CD4-positive, CD25-positive, alpha-beta regulatory T cell (primary cell): Measurements from ENCODE around the gene SCEL. TPM values are rescaled to one million over a fixed set of nuclear protein-coding genes. Genes with fewer than 3 reads are reported as not detected.
"Not testable (repeated sequence)": the region's sequence is repeated elsewhere in the genome, so short reads cannot be mapped to it uniquely, and the experiment has no call there.

Experiments
- ATAC-seq, 2 donors: fragments of 150-1000 bp; cut with Tn5 transposase; one replicate each; pipeline ENCODE4 v1.10.0; 2021; ENCODE audit warnings: low read depth in 2 of 2, moderate number of reproducible peaks in 2 of 2, moderate library complexity in 1 of 2
- DNase-seq, 3 donors: peaks; one replicate each; pipeline versions ENCODE4 v3.0.0 to v3.0.0-alpha.2; 2012 to 2022; ENCODE audit warnings: mixed read lengths in 1 of 3
- H3K27ac ChIP-seq: one replicate; pipeline ENCODE4 v1.7.0; 2013; ENCODE audit warnings: mild to moderate bottlenecking, low read length; ENCODE audit not compliant: insufficient read depth, poor library complexity, severe bottlenecking
- H3K27me3 ChIP-seq: one replicate; pipeline ENCODE4 v1.7.0; 2013; ENCODE audit warnings: low read length; ENCODE audit not compliant: control insufficient read depth, insufficient read depth
- H3K36me3 ChIP-seq: one replicate; pipeline ENCODE4 v1.7.0; 2013; ENCODE audit warnings: mild to moderate bottlenecking, low read length, moderate library complexity; ENCODE audit not compliant: control insufficient read depth, insufficient read depth
- H3K4me1 ChIP-seq: 2 replicates; pipeline ENCODE4 v1.7.0; 2013; ENCODE audit warnings: mild to moderate bottlenecking, low read length; ENCODE audit not compliant: insufficient read depth, control insufficient read depth, poor library complexity, severe bottlenecking
- H3K4me3 ChIP-seq: one replicate; pipeline ENCODE4 v1.7.0; 2013; ENCODE audit warnings: low read depth, mild to moderate bottlenecking, low read length, moderate library complexity
- H3K9me3 ChIP-seq, 2 experiments: 1 replicate in 1 of 2; 2 replicates in 1 of 2; pipeline ENCODE4 v1.7.0; 2013; ENCODE audit warnings: low read length in 2 of 2, mild to moderate bottlenecking in 1 of 2, moderate library complexity in 1 of 2; ENCODE audit not compliant: control insufficient read depth in 2 of 2
- H3K27ac Mint-ChIP-seq, 3 donors: one replicate each; pipeline ENCODE4 v1.8.0; 2020 to 2022; ENCODE audit warnings: mild to moderate bottlenecking in 3 of 3, mixed read lengths in 3 of 3, moderate library complexity in 2 of 3
- H3K27me3 Mint-ChIP-seq: one replicate; pipeline ENCODE4 v1.8.0; 2022; ENCODE audit warnings: mild to moderate bottlenecking, mixed read lengths
- H3K36me3 Mint-ChIP-seq: one replicate; pipeline ENCODE4 v1.8.0; 2020; ENCODE audit warnings: mixed read lengths
- H3K4me1 Mint-ChIP-seq, 4 donors: one replicate each; pipeline ENCODE4 v1.8.0; 2020 to 2022; ENCODE audit warnings: mixed read lengths in 4 of 4, mild to moderate bottlenecking in 1 of 4
- H3K4me3 Mint-ChIP-seq, 4 donors: one replicate each; pipeline ENCODE4 v1.8.0; 2020 to 2022; ENCODE audit warnings: mild to moderate bottlenecking in 4 of 4, mixed read lengths in 4 of 4, moderate library complexity in 3 of 4
- H3K9me3 Mint-ChIP-seq, 7 donors: one replicate each; pipeline ENCODE4 v1.8.0; 2020 to 2022; ENCODE audit warnings: mixed read lengths in 7 of 7, mild to moderate bottlenecking in 3 of 7, moderate library complexity in 2 of 7
- polyA plus RNA-seq, 4 donors: library from polyadenylated mRNA; unstranded; fragments of 300-500 nt; fragmentation: Illumina TruSeq; gene quantifications; one replicate each; pipeline ENCODE4 v1.2.3, GENCODE V29; 2021
- total RNA-seq: library from RNA; stranded (reverse); gene quantifications from one replicate; pipeline ENCODE4 v1.2.3, GENCODE V29; 2022

SCEL gene
- total and polyA plus RNA-seq, 5 donors from 2014 or later: not detected

GRCh38 chr13:77637588-77637987 is 102.1 kb downstream of the SCEL start:
- Mint-ChIP-seq H3K9me3 (no peaks in the 10 kb centered on the region), H3K27ac (peak overlapping the region in 1 of 3 donors; percentile 26), H3K27me3 (peaks cover 5% of the 10 kb centered on the region), H3K4me1 (no peaks in the 10 kb centered on the region), H3K36me3 (no peaks in the 10 kb centered on the region), H3K4me3 (no peak overlapping the region)
- ATAC-seq (no peak), DNase-seq (no peak)
- no peaks in the 10 kb centered on the region for H3K36me3 ChIP-seq
- H3K27ac ChIP-seq: no peak overlapping the region
- H3K27me3 ChIP-seq: peaks cover 5% of the 10 kb centered on the region
- H3K9me3 ChIP-seq: no peaks in the 10 kb centered on the region
- no peaks in the 10 kb centered on the region for H3K4me1 ChIP-seq
- no peak overlapping the region for H3K4me3 ChIP-seq

- H3K9me3 ChIP-seq: no peaks in the 10 kb centered on the region
- H3K9me3 Mint-ChIP-seq: peaks cover 0 to 11% (median 4%) of the 10 kb centered on the region in 7 donors
- no peak overlapping the region for H3K4me3 ChIP-seq
- no peak for DNase-seq
- no peaks in the 10 kb centered on the region for H3K4me1 ChIP-seq
- H3K27me3 ChIP-seq: peaks cover 6% of the 10 kb centered on the region
- no peaks in the 10 kb centered on the region for H3K4me1 Mint-ChIP-seq
- peak overlapping the region in 1 of 4 donors; percentile 1 for H3K4me3 Mint-ChIP-seq
- H3K36me3 Mint-ChIP-seq: peaks cover 5% of the 10 kb centered on the region
- no peak for ATAC-seq
- H3K27me3 Mint-ChIP-seq: peaks cover 26% of the 10 kb centered on the region
- H3K27ac Mint-ChIP-seq: no peak overlapping the region
- H3K27ac ChIP-seq: no peak overlapping the region
- no peaks in the 10 kb centered on the region for H3K36me3 ChIP-seq
Measured at GRCh38 chr13:77650409-77650808, 114.9 kb downstream of the SCEL start.

GRCh38 chr13:77653301-77653700 is 117.8 kb downstream of the SCEL start:
- peaks cover 25% of the 10 kb centered on the region for H3K27me3 Mint-ChIP-seq
- H3K36me3 ChIP-seq: no peaks in the 10 kb centered on the region
- H3K27ac ChIP-seq: no peak overlapping the region
- peaks cover 6% of the 10 kb centered on the region for H3K27me3 ChIP-seq
- no peak overlapping the region for H3K4me3 ChIP-seq
- H3K4me1 Mint-ChIP-seq: no peaks in the 10 kb centered on the region
- no peak overlapping the region for H3K27ac Mint-ChIP-seq
- DNase-seq (no peak), ATAC-seq (no peak)
- H3K4me1 ChIP-seq: no peaks in the 10 kb centered on the region
- no peaks in the 10 kb centered on the region for H3K9me3 ChIP-seq
- H3K4me3 Mint-ChIP-seq: no peak overlapping the region
- H3K9me3 Mint-ChIP-seq: peaks cover 0 to 10% (median 4%) of the 10 kb centered on the region in 7 donors
- H3K36me3 Mint-ChIP-seq: peaks cover 5% of the 10 kb centered on the region

DNA sequence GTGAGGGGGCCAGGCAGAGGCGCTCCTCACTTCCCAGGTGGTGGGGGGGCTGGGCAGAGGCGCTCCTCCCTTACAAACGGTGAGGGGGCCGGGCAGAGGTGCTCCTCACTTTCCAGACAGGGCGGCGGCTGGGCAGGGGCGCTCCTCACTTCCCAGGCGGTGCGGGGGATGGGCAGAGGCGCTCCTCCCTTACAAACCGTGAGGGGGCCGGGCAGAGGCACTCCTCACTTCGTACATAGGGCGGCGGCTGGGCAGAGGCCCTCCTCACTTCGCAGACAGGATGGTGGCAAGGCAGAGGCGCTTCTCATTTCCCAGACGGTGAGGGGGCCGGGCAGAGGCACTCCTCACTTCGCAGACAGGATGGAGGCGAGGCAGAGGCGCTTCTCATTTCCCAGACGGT is 124.5 kb downstream of the SCEL start:
- not testable (repeated sequence) for H3K27me3 ChIP-seq, H3K4me3 Mint-ChIP-seq, H3K9me3 ChIP-seq, DNase-seq, H3K27ac Mint-ChIP-seq, H3K4me3 ChIP-seq, H3K27ac ChIP-seq, H3K4me1 Mint-ChIP-seq, H3K4me1 ChIP-seq, ATAC-seq, H3K9me3 Mint-ChIP-seq, H3K36me3 ChIP-seq, H3K36me3 Mint-ChIP-seq
- H3K27me3 Mint-ChIP-seq: peaks cover 18% of the 10 kb centered on the region

DNA sequence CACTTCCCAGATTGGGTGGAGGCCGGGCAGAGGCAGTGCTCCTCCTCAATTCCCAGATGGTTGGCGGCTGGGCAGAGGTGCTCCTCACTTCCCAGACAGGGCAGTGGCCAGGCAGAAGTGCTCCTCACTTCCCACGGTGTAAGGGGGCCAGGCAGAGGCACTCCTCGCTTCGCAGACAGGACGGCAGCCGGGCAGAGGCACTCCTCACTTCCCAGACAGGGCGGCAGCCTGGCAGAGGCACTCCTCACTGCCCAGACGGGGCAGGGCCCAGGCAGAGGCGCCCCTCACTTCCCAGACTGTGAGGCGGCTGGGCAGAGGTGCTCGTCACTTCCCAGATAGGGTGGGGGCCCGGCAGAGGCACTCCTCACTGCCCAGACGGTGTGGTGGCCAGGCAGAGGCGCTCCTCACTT is 125.3 kb downstream of the SCEL start:
- H3K4me1 ChIP-seq: no peaks in the 10 kb centered on the region
- no peak overlapping the region for H3K4me3 Mint-ChIP-seq
- DNase-seq: no peak
- no peaks in the 10 kb centered on the region for H3K4me1 Mint-ChIP-seq
- no peaks in the 10 kb centered on the region for H3K36me3 Mint-ChIP-seq
- no peaks in the 10 kb centered on the region for H3K27me3 ChIP-seq
- H3K27ac ChIP-seq: no peak overlapping the region
- H3K9me3 Mint-ChIP-seq: peaks cover 0 to 3% (median 0%) of the 10 kb centered on the region in 7 donors
- no peak overlapping the region for H3K27ac Mint-ChIP-seq
- no peak for ATAC-seq
- no peaks in the 10 kb centered on the region for H3K36me3 ChIP-seq
- H3K4me3 ChIP-seq: no peak overlapping the region
- peaks cover 15% of the 10 kb centered on the region for H3K27me3 Mint-ChIP-seq
- no peaks in the 10 kb centered on the region for H3K9me3 ChIP-seq

DNA sequence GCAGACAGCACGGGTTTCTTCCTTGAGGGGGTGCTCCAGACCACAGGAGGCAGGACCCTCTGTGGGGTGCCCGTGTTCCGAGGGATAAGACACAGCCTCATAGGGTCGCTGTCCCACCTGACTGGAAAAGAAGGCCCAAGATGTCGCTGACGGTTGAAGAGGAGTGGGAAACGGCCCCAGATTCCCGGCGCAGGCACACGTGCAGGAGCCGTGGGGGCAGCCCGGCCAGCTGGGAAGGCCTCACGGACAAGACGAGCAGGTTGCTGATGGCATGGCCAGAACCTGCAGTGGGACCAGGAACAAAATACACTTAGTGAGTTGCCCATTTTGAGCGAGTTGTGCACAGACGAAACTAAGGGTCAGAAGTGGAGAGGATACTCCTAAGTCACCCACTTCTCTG is 126.8 kb downstream of the SCEL start:
- DNase-seq, ATAC-seq, H3K4me3 Mint-ChIP-seq, H3K4me1 Mint-ChIP-seq, H3K36me3 ChIP-seq, H3K9me3 Mint-ChIP-seq, H3K9me3 ChIP-seq, H3K4me3 ChIP-seq, H3K27ac ChIP-seq, H3K27me3 Mint-ChIP-seq, H3K36me3 Mint-ChIP-seq, H3K27me3 ChIP-seq, H3K27ac Mint-ChIP-seq, H3K4me1 ChIP-seq: not testable (repeated sequence)

DNA sequence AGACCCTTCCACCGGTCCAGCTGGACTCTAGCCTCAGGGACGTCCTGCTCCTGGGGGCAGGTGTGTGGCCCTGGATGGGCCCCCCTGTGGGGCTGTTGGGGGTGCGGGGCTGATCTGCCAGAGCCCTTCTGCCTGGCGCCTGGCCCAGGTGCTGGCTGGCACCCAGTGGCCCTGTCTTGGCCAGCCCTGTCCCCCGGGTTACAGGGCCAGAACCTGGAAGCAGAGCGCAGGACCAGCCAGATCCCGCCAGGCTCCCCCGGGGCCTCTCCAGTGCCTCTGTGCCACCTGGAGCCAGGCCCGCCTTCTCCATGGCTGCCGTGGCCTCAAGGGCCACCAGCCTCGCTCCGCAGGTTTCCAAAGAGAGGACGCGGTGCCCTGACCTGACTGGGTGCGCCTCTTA is 127.3 kb downstream of the SCEL start:
- not testable (repeated sequence) for H3K4me1 ChIP-seq, H3K4me1 Mint-ChIP-seq, H3K36me3 ChIP-seq, H3K27ac ChIP-seq, H3K9me3 ChIP-seq, H3K36me3 Mint-ChIP-seq, H3K4me3 ChIP-seq, ATAC-seq, H3K9me3 Mint-ChIP-seq, H3K27ac Mint-ChIP-seq, DNase-seq, H3K27me3 Mint-ChIP-seq, H3K27me3 ChIP-seq, H3K4me3 Mint-ChIP-seq

GRCh38 chr13:77674852-77675251 is 139.3 kb downstream of the SCEL start:
- H3K4me1 ChIP-seq: no peaks in the 10 kb centered on the region
- peaks cover 0 to 2% of the 10 kb centered on the region in 2 experiments for H3K9me3 ChIP-seq
- Mint-ChIP-seq H3K36me3 (no peaks in the 10 kb centered on the region), H3K27ac (no peak overlapping the region), H3K4me1 (peaks cover 0 to 3% (median 0%) of the 10 kb centered on the region in 4 donors), H3K9me3 (peaks cover 0 to 10% (median 6%) of the 10 kb centered on the region in 7 donors), H3K4me3 (no peak overlapping the region), H3K27me3 (peaks cover 58% of the 10 kb centered on the region)
- no peaks in the 10 kb centered on the region for H3K36me3 ChIP-seq
- H3K27ac ChIP-seq: no peak overlapping the region
- H3K27me3 ChIP-seq: peaks cover 17% of the 10 kb centered on the region
- DNase-seq (no peak), ATAC-seq (no peak)
- H3K4me3 ChIP-seq: no peak overlapping the region
